Fibroblast of the conjunctiva (primary cell): ENCODE measurements around the gene PCDH9.

Experiments used
- DNase-seq: peaks from one replicate; pipeline ENCODE4 v3.0.0-alpha.2; 2010; ENCODE audit warnings: low read depth

The PCDH9 gene

DNA sequence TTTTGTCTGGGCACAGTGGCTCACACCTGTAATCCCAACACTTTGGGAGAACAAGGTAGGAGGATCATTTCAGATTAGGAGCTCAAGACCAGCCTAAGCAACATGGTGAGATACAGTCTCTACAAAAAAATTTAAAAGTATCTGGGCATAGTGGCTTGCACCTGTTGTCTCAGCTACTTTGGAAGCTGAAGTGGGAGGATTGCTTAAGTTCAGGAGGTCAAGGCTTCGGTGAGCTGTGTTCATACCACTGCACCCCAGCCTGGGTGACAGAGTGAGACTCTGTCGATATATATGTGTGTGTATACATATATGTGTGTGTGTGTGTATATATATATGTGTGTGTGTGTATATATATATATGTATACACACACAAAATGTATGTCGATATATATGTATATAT, 833.0 kb downstream of the PCDH9 start:
- no peak for DNase-seq

DNA sequence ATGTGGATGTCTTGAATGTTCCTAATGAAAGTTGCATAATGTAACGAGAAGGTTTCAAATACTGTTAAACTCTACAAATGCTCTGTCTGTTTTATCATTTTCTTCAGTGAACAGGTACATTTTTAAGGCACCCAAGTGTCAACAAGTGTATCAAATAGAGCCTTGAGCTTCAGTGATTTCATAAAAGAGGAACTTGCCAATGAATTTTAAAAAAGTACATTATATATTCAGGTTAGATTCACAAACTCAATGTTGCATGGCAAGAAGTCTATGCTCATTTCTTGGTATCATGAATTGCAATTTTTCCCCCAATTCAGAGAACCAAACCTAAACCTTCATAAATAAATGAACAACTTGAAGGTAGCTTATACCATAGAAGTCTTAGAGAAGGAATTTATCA, 838.8 kb downstream of the PCDH9 start:
- no peak for DNase-seq

DNA sequence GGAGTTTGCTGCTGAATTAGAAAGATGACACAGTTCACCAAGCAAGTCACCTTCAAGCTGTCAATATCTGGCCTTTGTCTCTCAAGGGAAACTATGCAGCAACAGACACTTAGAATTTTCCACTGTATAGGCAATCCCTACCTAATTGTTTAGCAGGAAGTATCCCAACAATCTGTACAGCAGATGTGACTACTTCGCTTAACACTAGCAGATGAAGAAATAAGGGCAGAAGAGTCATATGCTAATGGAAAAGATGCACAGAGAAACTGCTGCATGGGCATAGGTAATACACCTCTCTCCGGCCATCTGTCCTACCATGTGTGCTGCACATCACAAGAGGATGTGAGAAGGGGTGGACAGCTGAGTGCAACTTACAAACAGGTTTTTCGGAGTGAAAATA, 851.2 kb downstream of the PCDH9 start:
- no peak for DNase-seq

DNA sequence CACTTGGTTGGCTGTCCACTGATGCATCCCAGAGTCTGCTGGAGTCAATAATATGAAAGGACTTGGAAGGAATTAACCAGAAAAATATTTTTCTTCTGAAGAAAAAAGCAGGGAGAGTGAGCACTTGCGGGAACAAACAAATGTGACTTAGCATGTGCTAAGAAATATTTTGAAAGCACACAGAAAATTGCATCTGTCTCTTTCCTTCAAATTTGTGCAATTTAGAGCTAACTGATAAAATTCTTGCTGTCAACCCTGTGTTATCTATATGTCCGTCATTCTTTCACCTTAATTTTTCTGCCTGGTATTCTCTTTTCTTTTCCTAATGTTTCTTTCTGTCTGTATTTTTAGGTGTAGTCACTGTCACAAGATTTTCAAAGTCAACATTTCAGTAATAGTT, 852.6 kb downstream of the PCDH9 start:
- no peak for DNase-seq

DNA sequence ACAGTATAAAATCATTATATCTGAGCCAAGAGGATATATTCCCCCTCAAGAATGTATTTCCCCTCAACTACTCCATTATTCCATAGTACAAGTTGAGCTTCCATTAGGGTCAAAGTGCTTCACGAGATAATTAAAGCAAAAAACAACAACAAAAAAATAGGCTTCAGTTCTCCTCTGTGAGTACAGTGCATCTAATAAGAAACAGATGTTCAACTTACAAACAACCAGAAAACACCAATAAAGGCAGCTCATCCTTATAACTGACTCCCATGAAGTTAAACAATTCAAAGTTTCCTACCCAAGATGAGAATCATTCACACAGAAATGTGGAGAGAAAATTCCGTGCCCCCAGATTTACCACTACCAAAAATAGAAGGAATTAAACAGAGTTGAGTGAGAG, 854.4 kb downstream of the PCDH9 start:
- no peak for DNase-seq

DNA sequence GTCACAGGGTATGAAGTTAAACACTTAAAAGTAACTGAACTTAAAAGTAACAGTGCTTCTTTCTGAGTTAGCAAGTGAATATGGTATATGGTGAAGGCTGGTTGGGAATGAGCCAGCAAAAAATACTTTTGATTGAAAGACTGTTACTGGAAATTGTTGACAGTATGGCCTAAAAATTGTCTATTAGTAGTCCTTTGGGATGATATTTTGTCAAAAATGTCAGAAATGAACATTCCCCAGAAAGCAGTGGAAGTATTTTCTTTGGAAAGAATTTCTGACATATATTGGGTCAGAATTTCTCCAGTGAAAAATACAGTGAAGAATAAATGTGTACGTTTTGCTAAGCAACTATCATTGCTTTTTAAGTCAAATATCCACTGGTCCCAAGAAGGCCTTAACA, 860.5 kb downstream of the PCDH9 start:
- no peak for DNase-seq

DNA sequence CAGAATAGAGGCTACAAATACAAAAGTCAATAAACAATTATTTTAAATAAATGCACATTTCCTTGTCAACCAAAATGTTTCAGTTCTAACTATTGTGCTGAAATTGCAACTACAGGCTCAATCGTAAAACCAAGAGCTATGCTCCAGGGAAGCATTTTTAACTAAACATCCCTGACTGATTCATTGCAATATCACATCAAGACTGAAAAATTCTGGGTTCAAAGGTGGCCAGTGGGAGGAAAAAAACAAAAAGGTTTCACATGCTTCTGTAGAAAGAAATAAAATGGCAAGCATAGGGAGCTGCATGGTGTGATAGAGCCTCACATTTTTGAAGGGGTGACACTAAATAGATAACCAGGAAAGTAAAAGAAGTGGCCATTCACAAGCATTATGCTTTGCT, 862.8 kb downstream of the PCDH9 start:
- no peak for DNase-seq

DNA sequence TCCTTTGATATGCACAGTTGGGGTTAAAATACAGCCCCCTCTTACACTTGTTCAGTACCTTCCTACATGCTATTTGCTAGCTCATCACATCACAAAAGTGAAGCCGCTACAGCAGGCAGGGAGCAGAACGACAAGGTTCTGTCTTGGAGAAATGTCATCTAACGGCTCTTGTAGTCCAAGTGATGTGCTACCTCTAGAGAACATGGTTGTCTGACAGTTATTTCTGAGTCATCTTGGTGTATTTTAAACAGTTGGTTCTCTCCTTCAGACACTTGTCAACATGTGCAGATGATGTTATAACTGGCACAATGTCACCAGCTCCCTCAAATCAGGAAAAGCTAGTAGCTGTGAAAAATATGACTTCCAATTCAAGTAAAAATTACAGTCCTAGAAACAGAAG, 865.0 kb downstream of the PCDH9 start:
- DNase-seq = no peak

DNA sequence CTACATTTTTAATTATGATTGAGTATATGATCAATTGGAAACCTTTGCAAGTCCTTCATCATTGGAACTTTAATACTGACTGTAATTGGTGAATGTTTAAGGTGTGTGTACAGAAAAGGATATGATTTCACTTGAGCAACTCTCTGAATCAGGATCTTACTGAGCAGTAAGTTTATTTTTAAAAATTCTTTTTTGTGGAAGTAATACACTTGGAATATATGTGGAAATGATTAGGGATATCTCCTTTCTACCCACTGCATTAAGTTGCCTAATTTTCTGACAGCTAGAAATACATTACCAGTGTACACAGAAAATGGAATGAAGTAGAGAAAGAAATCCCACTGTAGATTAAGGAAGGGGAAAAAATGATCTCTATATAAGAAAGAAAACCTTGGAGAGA, 865.8 kb downstream of the PCDH9 start:
- no peak for DNase-seq

DNA sequence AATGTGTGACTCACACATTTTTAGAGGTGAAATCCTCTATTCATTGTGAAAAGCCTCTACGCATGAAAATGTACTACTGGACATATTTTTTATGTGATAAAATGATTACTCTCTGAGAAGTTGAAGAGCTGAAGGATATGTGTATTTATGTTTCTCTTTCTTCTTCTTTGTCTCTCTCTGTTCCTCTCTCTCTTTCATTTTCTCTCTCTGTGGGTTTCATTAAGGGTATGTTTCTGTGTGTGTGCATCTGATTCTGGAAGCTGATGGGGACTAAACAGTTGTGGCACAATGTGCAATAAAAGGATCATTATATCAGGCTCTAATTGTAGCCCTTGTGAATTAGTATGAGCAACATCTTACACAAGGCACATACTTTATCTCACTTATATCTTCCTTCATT, 867.7 kb downstream of the PCDH9 start:
- no peak for DNase-seq

DNA sequence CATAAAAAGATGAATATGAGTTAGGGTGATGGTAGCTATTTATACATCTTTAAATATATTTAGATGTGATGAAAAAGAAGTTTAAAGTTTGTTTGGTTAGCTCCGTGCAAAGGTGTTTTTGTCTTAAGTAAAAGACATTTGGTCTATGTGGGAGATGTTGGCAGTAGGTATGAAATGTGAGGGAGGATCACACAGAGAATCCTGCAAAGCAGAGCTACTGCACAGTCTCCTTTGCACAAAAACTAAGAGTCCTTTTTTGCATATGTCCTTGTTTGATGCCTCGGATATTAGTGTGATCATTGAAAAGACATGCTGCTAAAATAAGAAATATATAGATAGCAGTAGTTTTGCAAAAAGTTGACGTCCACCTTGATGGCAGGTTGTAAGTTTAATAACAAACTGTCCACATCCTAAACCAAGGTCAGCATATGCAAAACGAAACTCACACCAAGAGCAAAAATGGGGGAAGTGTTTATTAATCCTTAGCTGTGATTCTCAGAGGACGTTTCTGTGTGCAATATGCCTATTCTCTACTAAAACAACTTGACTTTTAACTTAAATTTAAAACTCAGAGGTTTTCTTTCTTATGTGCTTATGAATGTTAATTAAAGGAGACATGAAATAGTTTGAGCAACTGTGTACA, 870.1 kb downstream of the PCDH9 start:
- DNase-seq = no peak

DNA sequence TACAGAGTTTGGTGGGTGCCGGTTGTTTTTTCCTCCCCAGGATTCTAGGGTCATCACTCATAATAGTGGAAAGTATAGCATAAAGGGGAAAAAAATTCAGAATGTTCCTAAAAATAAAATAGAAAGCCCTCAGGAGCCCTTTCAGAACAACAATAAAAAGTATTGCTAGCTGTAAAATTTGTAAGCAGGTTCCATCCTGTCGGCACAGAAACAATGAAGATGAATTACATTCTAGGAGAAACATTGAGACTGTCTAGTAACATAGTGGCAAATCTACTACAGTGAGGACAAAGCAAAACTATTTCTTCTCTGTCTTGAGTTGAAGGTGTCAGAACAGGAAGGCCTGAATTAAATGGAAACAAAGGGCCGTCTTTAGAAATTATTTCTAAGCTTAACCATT, 870.7 kb downstream of the PCDH9 start:
- DNase-seq = no peak

DNA sequence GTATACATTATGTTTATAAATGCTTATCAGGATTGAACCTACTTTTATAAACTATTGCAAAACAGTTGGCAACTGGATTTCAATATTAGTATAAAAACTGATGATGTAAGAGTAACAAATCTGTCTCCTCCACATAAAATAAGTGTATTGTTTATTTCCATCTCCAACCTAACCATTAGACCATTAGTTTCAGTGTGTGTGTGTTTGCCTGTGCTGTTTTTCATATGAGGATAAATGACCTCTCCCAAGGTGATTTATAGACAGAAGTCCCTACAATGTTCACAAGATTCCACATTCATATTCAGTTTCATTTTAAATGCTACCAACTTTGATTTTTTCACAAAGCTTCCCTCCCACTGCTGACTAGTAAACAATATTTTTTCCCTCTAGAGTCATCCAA, 871.6 kb downstream of the PCDH9 start:
- no peak for DNase-seq

DNA sequence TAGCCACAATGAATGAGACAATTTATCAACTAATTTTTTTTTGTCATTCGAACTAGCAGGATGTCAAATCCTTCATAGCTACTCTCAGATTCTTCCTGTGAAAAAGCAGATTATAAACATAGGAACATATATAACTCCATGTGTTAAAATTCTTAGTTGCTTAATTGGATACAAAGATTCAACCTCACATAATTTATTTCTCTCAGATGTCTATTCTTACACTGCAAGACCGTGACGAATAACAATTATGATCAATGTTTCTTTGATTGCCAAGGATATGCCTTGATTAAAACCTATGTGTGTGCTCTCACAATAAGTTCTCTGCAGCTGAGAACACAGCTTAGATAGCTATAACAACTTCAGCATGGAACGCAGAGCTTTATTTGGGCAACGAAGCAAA, 872.7 kb downstream of the PCDH9 start:
- DNase-seq = no peak

DNA sequence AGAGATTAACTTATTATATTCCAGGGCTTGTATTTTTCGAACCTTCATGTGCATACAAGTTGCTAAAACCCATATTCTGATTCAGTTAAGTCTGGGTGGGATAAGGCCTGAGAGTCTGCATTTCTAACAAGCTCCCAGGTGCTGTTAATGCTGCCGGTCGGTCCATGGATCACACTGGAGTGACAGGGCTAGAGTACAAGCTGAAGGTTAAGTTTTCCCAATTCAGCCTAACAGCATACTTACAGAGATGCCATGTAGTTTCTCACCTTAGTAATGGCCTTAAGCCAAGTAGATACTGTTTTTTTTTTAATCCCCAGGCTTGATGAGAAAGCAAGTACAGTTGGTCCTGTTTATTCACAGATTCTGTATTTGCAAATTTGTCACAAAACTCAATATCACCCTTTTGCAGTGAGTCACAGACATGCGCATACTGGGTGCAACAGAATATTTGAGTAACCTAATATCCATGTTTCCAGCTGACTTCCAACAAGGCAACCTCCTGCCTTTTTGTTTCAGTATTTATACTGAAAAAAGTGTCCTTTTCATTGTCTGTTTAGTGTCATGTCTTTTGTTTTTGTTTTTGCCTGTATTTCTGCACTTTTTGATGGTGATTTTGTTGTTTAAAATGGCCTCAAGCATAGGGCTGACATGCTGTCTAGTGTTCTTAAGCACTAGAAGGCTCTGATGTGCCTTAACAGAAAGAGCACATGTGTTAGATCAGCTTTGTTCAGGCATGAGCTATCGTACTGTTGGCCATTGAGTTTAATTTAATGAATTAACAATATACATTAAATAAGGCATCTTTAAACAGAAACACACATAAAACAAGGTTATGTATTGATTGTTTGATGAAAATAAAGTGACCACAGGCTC, 875.0 kb downstream of the PCDH9 start:
- DNase-seq = no peak

DNA sequence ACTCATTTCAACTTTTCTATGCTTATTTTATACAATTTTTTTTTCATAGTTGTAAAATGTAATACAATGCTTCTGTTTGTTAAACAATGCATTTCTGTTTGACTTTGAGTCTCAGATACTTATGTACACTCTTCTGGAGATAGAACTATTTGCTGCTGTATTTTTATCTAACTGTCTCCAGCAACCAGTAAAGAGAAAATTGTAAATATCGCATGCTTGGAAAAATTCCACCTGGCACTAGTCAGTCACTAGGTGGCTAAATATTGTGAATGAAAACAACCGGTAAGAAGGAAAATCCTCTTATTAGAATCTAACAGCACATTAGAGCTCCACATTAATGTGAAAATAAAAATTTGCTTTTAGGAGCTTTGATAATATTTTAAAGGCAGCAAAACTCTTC, 876.5 kb downstream of the PCDH9 start:
- DNase-seq = no peak

DNA sequence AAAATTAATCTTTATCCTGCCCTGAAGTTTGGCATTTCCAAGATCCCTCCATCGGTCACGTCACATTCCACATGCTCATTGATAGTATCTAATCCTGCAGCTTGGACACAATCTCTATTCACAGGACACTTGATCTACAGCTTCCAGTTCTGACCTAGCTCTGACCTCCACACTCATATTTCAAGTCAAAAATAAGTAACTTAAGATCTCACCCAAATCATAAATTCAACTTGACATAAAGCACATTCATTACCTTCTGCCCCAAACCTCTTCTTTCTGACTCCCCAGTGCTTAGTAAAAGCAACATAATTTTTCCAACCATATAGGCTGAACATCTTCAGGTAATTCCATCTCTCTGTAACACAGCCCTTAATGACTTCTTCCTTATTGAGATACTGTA, 880.2 kb downstream of the PCDH9 start:
- no peak for DNase-seq

DNA sequence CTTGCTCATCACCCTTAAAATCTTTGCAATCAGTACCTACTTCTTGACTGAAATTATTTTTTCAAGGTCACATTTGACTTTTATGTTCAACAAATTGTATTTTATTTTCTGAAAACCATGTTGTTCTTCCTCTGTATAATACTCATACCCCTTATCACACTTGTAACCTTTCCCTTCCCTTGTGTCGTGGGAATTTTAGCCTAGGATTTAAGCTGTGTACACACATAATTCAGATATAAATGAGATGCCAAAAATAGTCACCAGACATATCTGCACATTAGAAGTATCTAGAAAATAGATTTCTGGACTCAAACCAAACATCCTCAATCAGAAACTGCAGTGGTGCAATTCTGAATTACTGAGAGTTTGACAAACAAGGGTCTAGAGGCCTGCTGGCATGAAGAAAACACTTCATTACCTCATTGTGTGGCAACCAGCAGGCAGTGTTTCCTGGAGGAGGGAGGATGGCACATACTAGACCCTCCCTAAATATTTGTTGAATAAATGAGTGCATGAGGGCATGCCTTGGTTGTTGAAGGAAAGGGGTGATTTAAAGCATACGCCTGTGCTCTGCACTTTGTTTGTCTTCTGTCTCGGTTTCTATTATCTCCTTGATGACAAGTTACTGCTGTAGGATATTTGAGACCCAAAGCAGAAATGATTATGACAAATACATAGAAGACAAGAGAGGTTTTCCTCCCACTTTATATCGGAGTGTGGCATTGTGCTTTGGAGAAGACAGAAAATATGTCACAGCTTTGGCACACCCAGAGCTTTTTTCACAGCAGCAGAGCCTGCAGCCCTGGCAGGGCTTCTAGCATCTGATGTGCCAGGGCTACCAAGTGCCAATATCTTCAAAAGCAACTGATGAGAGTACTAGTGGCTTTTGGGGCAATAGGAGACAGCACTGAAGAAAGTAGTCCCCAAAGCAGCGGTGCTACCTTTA, 881.1 kb downstream of the PCDH9 start:
- DNase-seq = no peak

DNA sequence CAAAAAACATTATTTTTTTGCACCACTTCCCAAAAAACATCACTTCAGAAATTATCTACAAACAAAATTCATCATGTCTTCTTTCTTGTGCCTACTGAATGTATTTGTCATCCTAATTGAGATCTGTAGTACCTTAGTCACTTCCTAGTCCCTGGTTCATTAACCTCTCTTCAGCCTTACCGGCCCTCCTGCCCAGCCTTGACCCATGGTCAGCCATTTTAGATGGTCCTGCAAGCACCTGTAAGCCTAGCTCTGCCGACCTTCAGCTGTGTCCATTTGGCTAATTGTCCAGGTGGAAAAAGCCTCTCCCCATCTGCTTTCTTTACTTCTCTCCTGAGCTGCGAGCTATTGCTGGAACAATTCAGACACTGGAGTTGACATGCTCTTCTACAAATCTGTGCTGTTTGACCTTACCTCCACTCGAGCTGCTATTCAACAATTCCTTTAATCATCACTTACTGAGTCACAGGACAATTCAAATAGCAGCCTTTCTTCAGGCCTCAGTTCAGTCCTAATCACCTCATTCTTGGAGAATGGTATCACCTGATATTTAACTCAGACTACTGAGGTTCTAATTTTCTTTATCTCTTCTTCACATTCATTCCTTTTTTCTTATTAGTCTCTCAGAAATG, 882.5 kb downstream of the PCDH9 start:
- DNase-seq = no peak

DNA sequence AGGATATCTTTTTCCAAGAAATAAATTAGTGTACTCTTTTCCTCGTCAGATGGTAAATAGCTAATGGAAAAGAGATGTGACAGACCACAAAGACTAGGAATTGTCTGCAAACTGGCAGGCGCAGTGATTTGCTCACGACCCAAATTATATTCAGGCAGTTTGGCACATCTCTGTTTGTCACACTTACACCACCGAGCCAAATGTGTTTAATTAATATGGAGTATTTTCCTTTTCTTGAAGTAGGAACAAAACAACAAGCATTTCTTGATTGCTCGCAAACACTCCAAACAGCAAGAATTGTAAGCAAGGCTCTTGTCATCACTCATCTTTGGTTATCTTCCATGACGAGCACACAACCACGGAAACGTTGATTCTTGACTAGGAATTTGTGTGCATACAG, 884.2 kb downstream of the PCDH9 start:
- no peak for DNase-seq

DNA sequence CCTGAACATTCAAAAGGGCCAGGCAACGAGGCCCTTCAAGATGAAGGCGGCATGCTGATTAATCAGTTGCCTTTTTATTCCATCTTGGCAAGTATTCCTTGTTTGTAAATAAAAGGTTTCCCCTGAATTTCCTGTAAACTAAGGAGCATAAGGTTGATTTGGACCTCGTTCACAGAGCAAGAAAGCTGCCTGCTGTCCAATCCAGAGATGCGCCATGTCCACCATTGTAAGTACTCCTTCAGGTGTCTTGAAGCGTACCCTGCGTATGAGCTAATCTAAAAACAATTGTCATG, 884.7 kb downstream of the PCDH9 start:
- DNase-seq = no peak

DNA sequence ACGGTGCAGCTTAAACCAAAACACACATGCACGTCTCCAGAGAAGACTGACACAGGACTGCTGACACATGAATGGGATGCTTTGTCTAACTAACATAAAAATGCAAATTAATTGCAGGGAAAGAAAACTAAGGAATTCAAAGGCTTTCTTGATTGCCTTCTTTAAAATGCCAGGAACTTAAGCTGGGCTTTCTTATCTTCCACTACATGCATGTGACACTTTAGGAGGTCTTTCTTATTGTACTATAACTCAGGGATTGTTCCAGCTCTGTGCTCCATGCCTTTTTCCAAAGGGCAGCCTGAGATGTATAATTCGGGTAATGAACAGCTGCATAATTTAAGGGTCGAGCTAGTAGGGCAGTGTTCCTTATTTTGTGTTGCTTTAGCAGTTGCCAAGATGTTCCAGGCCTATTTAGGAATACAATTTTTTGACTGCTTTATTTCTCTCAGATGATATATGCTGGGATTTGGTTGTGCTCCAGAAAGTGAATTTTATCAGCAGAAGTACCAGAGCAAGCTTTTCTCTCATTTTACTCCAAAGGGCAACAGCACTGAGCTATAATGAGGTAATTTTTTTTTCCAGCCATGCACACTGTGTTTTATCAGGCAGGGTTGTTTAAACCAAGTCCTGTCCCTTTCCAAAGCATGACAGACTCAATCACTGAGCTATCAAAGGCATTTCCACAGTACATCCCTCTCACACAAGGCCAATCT, 885.2 kb downstream of the PCDH9 start:
- no peak for DNase-seq
